ENCODE measurements around the gene PCGF5. TPM values are rescaled to one million over a fixed set of nuclear protein-coding genes. Genes with fewer than 3 reads are reported as not detected.
"Not testable (repeated sequence)": the region's sequence is repeated elsewhere in the genome, so short reads cannot be mapped to it uniquely, and the experiment has no call there.

The PCGF5 gene
- total RNA-seq, 2 donors from 2014 or later, result 33.8 to 40.8 TPM

- ATAC-seq (peak in 1 of 2 donors; percentile 53), DNase-seq (ENCODE audit: low spot score) (peak; percentile 61)
- H3K4me3 Mint-ChIP-seq, result peak overlapping the region; percentile 91
- no peaks in the 10 kb centered on the region for H3K27me3 Mint-ChIP-seq
- H3K36me3 Mint-ChIP-seq, result no peaks in the 10 kb centered on the region
- H3K9me3 Mint-ChIP-seq, result no peaks in the 10 kb centered on the region
- peaks cover 29 to 33% of the 10 kb centered on the region in 2 donors for H3K4me1 Mint-ChIP-seq (ENCODE audit: low read depth in 2 of 2)
- H3K27ac Mint-ChIP-seq, result peak overlapping the region; percentile 76 to 86
Measured at GRCh38 chr10:91220954-91221675, 652 bp downstream of the PCGF5 start.

GRCh38 chr10:91226093-91226492 is 5.6 kb downstream of the PCGF5 start:
- Mint-ChIP-seq H3K36me3 (peaks cover 4% of the 10 kb centered on the region), H3K27ac (no peak overlapping the region), H3K4me3 (no peak overlapping the region), H3K4me1 (ENCODE audit: low read depth in 2 of 2) (peaks cover 38 to 48% of the 10 kb centered on the region in 2 donors), H3K9me3 (no peaks in the 10 kb centered on the region), H3K27me3 (no peaks in the 10 kb centered on the region)
- DNase-seq (ENCODE audit: low spot score), result no peak
- ATAC-seq, result no peak

- Mint-ChIP-seq H3K9me3 (no peaks in the 10 kb centered on the region), H3K36me3 (peaks cover 4% of the 10 kb centered on the region), H3K27me3 (no peaks in the 10 kb centered on the region), H3K4me3 (no peak overlapping the region), H3K4me1 (ENCODE audit: low read depth in 2 of 2) (peaks cover 26 to 33% of the 10 kb centered on the region in 2 donors), H3K27ac (peak overlapping the region in 1 of 2 donors; percentile 64)
- ATAC-seq, result no peak
- no peak for DNase-seq (ENCODE audit: low spot score)
Measured at GRCh38 chr10:91227576-91227975, 7.1 kb downstream of the PCGF5 start.

GRCh38 chr10:91229683-91230082 is 9.2 kb downstream of the PCGF5 start:
- no peak for ATAC-seq
- H3K4me1 Mint-ChIP-seq (ENCODE audit: low read depth in 2 of 2), result peaks cover 17 to 22% of the 10 kb centered on the region in 2 donors
- H3K9me3 Mint-ChIP-seq, result no peaks in the 10 kb centered on the region
- H3K36me3 Mint-ChIP-seq, result peaks cover 4% of the 10 kb centered on the region
- H3K27ac Mint-ChIP-seq, result no peak overlapping the region
- DNase-seq (ENCODE audit: low spot score), result no peak
- no peak overlapping the region for H3K4me3 Mint-ChIP-seq
- H3K27me3 Mint-ChIP-seq, result no peaks in the 10 kb centered on the region

GRCh38 chr10:91238191-91238590 is 17.7 kb downstream of the PCGF5 start:
- Mint-ChIP-seq H3K27ac (no peak overlapping the region), H3K9me3 (no peaks in the 10 kb centered on the region), H3K27me3 (no peaks in the 10 kb centered on the region), H3K36me3 (no peaks in the 10 kb centered on the region), H3K4me1 (ENCODE audit: low read depth in 2 of 2) (peaks cover 13 to 19% of the 10 kb centered on the region in 2 donors), H3K4me3 (no peak overlapping the region)
- DNase-seq (ENCODE audit: low spot score) (no peak), ATAC-seq (peak in 1 of 2 donors; percentile 27)

- Mint-ChIP-seq H3K4me1 (ENCODE audit: low read depth in 2 of 2) (peaks cover 9 to 13% of the 10 kb centered on the region in 2 donors), H3K4me3 (no peak overlapping the region), H3K27ac (no peak overlapping the region), H3K36me3 (no peaks in the 10 kb centered on the region), H3K27me3 (no peaks in the 10 kb centered on the region), H3K9me3 (no peaks in the 10 kb centered on the region)
- DNase-seq (ENCODE audit: low spot score), result no peak
- no peak for ATAC-seq
Measured at GRCh38 chr10:91239789-91240188, 19.3 kb downstream of the PCGF5 start.

- no peak overlapping the region for H3K27ac Mint-ChIP-seq
- DNase-seq (ENCODE audit: low spot score), result no peak
- ATAC-seq, result no peak
- no peaks in the 10 kb centered on the region for H3K36me3 Mint-ChIP-seq
- H3K4me1 Mint-ChIP-seq (ENCODE audit: low read depth in 2 of 2), result peaks cover 9 to 13% of the 10 kb centered on the region in 2 donors
- no peaks in the 10 kb centered on the region for H3K27me3 Mint-ChIP-seq
- H3K4me3 Mint-ChIP-seq, result no peak overlapping the region
- no peaks in the 10 kb centered on the region for H3K9me3 Mint-ChIP-seq
Measured at GRCh38 chr10:91242940-91243339, 22.5 kb downstream of the PCGF5 start.

- DNase-seq (ENCODE audit: low spot score), result no peak
- no peaks in the 10 kb centered on the region for H3K27me3 Mint-ChIP-seq
- no peaks in the 10 kb centered on the region for H3K9me3 Mint-ChIP-seq
- no peak for ATAC-seq
- H3K4me3 Mint-ChIP-seq, result no peak overlapping the region
- H3K36me3 Mint-ChIP-seq, result peaks cover 6% of the 10 kb centered on the region
- H3K27ac Mint-ChIP-seq, result no peak overlapping the region
- H3K4me1 Mint-ChIP-seq (ENCODE audit: low read depth in 2 of 2), result peaks cover 3 to 4% of the 10 kb centered on the region in 2 donors
Measured at GRCh38 chr10:91247360-91248111, 27.1 kb downstream of the PCGF5 start.

GRCh38 chr10:91249700-91250099 is 29.2 kb downstream of the PCGF5 start:
- no peak for ATAC-seq
- Mint-ChIP-seq H3K27me3 (no peaks in the 10 kb centered on the region), H3K4me1 (ENCODE audit: low read depth in 2 of 2) (no peaks in the 10 kb centered on the region), H3K27ac (no peak overlapping the region), H3K9me3 (no peaks in the 10 kb centered on the region), H3K4me3 (no peak overlapping the region), H3K36me3 (peaks cover 22% of the 10 kb centered on the region)
- DNase-seq (ENCODE audit: low spot score), result no peak

GRCh38 chr10:91250341-91250740 is 29.9 kb downstream of the PCGF5 start:
- no peaks in the 10 kb centered on the region for H3K27me3 Mint-ChIP-seq
- ATAC-seq (no peak), DNase-seq (ENCODE audit: low spot score) (no peak)
- no peak overlapping the region for H3K27ac Mint-ChIP-seq
- peaks cover 22% of the 10 kb centered on the region for H3K36me3 Mint-ChIP-seq
- H3K4me1 Mint-ChIP-seq (ENCODE audit: low read depth in 2 of 2), result no peaks in the 10 kb centered on the region
- H3K9me3 Mint-ChIP-seq, result no peaks in the 10 kb centered on the region
- H3K4me3 Mint-ChIP-seq, result no peak overlapping the region

- no peaks in the 10 kb centered on the region for H3K9me3 Mint-ChIP-seq
- ATAC-seq, result peak in 1 of 2 donors; percentile 57
- peaks cover 28% of the 10 kb centered on the region for H3K36me3 Mint-ChIP-seq
- peak; percentile 61 for DNase-seq (ENCODE audit: low spot score)
- H3K4me1 Mint-ChIP-seq (ENCODE audit: low read depth in 2 of 2), result no peaks in the 10 kb centered on the region
- H3K4me3 Mint-ChIP-seq, result no peak overlapping the region
- no peaks in the 10 kb centered on the region for H3K27me3 Mint-ChIP-seq
- no peak overlapping the region for H3K27ac Mint-ChIP-seq
Measured at GRCh38 chr10:91251430-91252056, 31.1 kb downstream of the PCGF5 start.

- H3K27me3 Mint-ChIP-seq, result no peaks in the 10 kb centered on the region
- DNase-seq (ENCODE audit: low spot score) (no peak), ATAC-seq (no peak)
- H3K36me3 Mint-ChIP-seq, result peaks cover 33% of the 10 kb centered on the region
- H3K4me1 Mint-ChIP-seq (ENCODE audit: low read depth in 2 of 2), result no peaks in the 10 kb centered on the region
- H3K27ac Mint-ChIP-seq, result no peak overlapping the region
- no peaks in the 10 kb centered on the region for H3K9me3 Mint-ChIP-seq
- H3K4me3 Mint-ChIP-seq, result no peak overlapping the region
Measured at GRCh38 chr10:91253300-91253699, 32.8 kb downstream of the PCGF5 start.

GRCh38 chr10:91257310-91257709 is 36.8 kb downstream of the PCGF5 start:
- ATAC-seq, result no peak
- peaks cover 31% of the 10 kb centered on the region for H3K36me3 Mint-ChIP-seq
- H3K27ac Mint-ChIP-seq, result no peak overlapping the region

GRCh38 chr10:91260417-91260816 is 40.0 kb downstream of the PCGF5 start:
- not testable (repeated sequence) for H3K4me3 Mint-ChIP-seq; H3K9me3 Mint-ChIP-seq; H3K27ac Mint-ChIP-seq; DNase-seq (ENCODE audit: low spot score); H3K27me3 Mint-ChIP-seq; ATAC-seq; H3K4me1 Mint-ChIP-seq (ENCODE audit: low read depth in 2 of 2)
- H3K36me3 Mint-ChIP-seq, result peaks cover 18% of the 10 kb centered on the region

More at GRCh38 chr10:91257310-91257709, 36.8 kb downstream of the PCGF5 start:
- no peaks in the 10 kb centered on the region for H3K4me1 Mint-ChIP-seq (ENCODE audit: low read depth in 2 of 2)
- H3K9me3 Mint-ChIP-seq, result no peaks in the 10 kb centered on the region
- no peak overlapping the region for H3K4me3 Mint-ChIP-seq
- no peak for DNase-seq (ENCODE audit: low spot score)
- H3K27me3 Mint-ChIP-seq, result no peaks in the 10 kb centered on the region
